ENCODE results near the gene LPP. TPM values are rescaled to one million over a fixed set of nuclear protein-coding genes. Genes with fewer than 3 reads are reported as not detected.

LPP gene
- total RNA-seq, 4 donors from 2014 or later = 207 to 592 (median 406) TPM

DNA sequence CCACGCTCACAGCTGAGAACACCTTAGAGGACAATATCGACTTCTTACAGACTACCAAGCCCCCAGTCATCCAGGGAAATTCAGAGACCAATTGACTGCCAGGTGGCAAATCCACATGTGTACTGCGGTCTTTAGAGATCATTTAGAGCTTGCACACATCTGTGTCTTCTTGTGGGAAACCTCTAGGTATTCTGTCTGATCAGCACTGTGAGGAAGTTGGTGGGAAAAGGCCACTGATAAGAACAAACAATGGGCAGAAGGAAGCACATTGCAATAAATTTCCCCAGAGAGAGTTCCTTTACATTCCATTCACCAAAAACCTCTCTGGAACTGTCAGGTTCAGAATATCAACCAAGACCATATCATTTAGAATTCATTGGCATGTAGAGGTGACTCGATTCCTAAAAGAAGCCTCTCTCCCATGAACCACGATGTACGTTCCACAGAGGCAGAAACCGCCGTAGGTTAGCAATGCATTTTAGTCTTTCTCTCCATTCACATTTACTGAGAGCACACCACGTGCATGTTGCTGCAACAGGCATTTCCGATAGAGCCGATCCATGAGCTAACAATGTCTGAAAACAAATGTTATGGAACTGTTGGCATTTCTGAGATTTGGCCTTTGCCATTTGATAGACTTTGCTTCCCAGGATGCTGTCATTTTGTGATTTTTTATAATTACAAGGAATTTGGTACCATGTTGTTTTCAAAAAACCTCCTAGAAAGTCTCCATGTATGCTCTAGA lies 730.5 kb downstream of the LPP start:
- H3K4me3 ChIP-seq = no peak overlapping the region
- H3K36me3 ChIP-seq = peaks cover 0 to 19% (median 3%) of the 10 kb centered on the region in 4 donors
- no peaks in the 10 kb centered on the region for H3K27me3 ChIP-seq
- intact Hi-C loops (cut with DNase I; ENCODE audit: low total_unique reads) (no loop called here), in situ Hi-C loops (cut with MboI; ENCODE audit: low pct_ligation_motif_present in 1 of 4, low pct_unique_long_range_greater_than_20kb in 1 of 4, low sequenced_read_pairs in 3 of 4) (no loop called here)
- H3K4me1 ChIP-seq = peaks cover 0 to 7% (median 0%) of the 10 kb centered on the region in 4 donors
- no peaks in the 10 kb centered on the region for H3K9me3 ChIP-seq
- H3K27ac ChIP-seq = no peak overlapping the region
- TF ChIP-seq, protein P1, sequence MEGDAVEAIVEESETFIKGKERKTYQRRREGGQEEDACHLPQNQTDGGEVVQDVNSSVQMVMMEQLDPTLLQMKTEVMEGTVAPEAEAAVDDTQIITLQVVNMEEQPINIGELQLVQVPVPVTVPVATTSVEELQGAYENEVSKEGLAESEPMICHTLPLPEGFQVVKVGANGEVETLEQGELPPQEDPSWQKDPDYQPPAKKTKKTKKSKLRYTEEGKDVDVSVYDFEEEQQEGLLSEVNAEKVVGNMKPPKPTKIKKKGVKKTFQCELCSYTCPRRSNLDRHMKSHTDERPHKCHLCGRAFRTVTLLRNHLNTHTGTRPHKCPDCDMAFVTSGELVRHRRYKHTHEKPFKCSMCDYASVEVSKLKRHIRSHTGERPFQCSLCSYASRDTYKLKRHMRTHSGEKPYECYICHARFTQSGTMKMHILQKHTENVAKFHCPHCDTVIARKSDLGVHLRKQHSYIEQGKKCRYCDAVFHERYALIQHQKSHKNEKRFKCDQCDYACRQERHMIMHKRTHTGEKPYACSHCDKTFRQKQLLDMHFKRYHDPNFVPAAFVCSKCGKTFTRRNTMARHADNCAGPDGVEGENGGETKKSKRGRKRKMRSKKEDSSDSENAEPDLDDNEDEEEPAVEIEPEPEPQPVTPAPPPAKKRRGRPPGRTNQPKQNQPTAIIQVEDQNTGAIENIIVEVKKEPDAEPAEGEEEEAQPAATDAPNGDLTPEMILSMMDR (IDR thresholded peaks at IDR 0.05) = no peak
- no peak for TF ChIP-seq POLR2AphosphoS5 (IDR thresholded peaks at IDR 0.05)
- no peak for TF ChIP-seq POLR2A (IDR thresholded peaks at IDR 0.05)
- TF ChIP-seq EP300 (IDR thresholded peaks at IDR 0.05; ENCODE audit: low read depth) = no peak
- WGBS, 2 donors (ENCODE audit: low coverage in 1 of 2) = 93 to 100% methylated on average over 7 to 11 of the region's 11 CpGs
- no peak for DNase-seq

DNA sequence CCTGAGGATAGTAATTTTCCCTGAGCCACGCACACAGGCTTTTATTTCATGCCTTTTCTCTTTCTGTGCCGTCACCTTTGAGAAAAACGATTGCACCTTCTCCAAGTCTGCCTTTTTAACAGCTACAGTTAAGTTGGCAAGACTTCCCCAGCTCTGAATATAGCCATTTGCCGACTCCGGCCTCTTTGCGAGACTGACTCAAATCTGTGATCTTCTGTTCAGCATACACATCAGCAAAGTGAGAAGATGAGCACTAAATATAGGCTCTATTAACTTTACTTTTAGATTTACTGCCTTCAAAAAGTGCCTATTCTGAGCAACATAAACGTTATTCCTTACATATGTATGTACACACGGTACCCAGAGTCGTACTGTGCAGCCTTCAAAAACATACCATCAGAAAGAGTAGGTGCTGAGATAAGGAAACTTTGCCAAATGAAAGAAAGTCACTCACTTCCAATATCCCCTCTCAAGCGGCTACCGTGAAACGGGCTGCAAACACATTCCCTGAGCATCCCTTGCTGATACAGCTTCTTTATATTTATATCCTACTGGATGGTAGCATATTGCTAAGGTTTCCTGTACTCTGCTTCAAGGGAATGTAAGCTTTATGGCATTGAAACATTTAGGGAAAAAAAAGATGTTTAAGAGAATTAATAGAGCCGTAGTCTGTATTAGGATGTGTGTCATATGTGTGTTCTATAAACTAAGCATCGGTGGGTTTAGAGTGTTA lies 734.5 kb downstream of the LPP start:
- TF ChIP-seq POLR2A (IDR thresholded peaks at IDR 0.05) (no peak), POLR2AphosphoS5 (IDR thresholded peaks at IDR 0.05) (no peak), EP300 (IDR thresholded peaks at IDR 0.05; ENCODE audit: low read depth) (no peak)
- TF ChIP-seq, protein P1 (IDR thresholded peaks at IDR 0.05) = no peak
- intact Hi-C loops (cut with DNase I; ENCODE audit: low total_unique reads) (no loop called here), in situ Hi-C loops (cut with MboI; ENCODE audit: low pct_ligation_motif_present in 1 of 4, low pct_unique_long_range_greater_than_20kb in 1 of 4, low sequenced_read_pairs in 3 of 4) (no loop called here)
- Histone ChIP-seq H3K27me3 (no peaks in the 10 kb centered on the region), H3K27ac (no peak overlapping the region), H3K4me3 (no peak overlapping the region), H3K36me3 (peaks cover 0 to 5% (median 0%) of the 10 kb centered on the region in 4 donors), H3K4me1 (no peaks in the 10 kb centered on the region), H3K9me3 (no peaks in the 10 kb centered on the region)
- WGBS, 2 donors (ENCODE audit: low coverage in 1 of 2) = 91 to 92% methylated on average over 13 to 14 of the region's 14 CpGs
- DNase-seq = no peak

DNA sequence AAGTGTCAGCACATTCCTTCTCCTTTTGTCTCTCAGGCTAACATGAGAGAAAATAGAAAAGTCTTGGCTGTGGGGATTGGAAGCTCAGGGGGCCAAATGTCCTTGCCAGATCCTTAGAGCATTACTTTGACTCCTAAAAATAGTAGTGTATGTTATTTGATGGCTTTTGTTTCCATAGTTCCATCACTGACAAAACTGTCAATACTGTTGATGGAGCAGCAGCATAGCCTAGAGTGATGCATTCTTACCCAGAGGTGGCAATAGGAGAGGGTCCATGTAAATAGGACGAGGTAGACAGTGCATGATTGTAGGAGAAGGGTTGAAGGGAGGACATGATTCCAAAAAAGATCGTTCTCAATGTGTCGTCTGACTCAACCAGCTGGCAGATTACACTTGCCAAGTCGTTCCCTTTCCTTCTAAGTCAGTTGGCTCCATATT lies 735.1 kb downstream of the LPP start:
- Histone ChIP-seq H3K27ac (no peak overlapping the region), H3K9me3 (no peaks in the 10 kb centered on the region)

More for the DNA sequence above, 735.1 kb downstream of the LPP start:
- 91 to 92% methylated on average over 4 of the region's 4 CpGs for WGBS, 2 donors (ENCODE audit: low coverage in 1 of 2)
- intact Hi-C loops (cut with DNase I; ENCODE audit: low total_unique reads) = no loop called here
- peaks cover 0 to 5% (median 0%) of the 10 kb centered on the region in 4 donors for H3K36me3 ChIP-seq
- TF ChIP-seq, protein P1 (IDR thresholded peaks at IDR 0.05) = no peak
- TF ChIP-seq POLR2A (IDR thresholded peaks at IDR 0.05) = no peak
- TF ChIP-seq EP300 (IDR thresholded peaks at IDR 0.05; ENCODE audit: low read depth) = no peak
- no peak overlapping the region for H3K4me3 ChIP-seq
- in situ Hi-C loops (cut with MboI; ENCODE audit: low pct_ligation_motif_present in 1 of 4, low pct_unique_long_range_greater_than_20kb in 1 of 4, low sequenced_read_pairs in 3 of 4) = no loop called here
- H3K4me1 ChIP-seq = no peaks in the 10 kb centered on the region
- no peaks in the 10 kb centered on the region for H3K27me3 ChIP-seq
- no peak for DNase-seq
